ENCODE data around the gene ELAPOR2. TPM values are rescaled to one million over a fixed set of nuclear protein-coding genes. Genes with fewer than 3 reads are reported as not detected.
"Not testable (repeated sequence)": the region's sequence is repeated elsewhere in the genome, so short reads cannot be mapped to it uniquely, and the experiment has no call there.

Gene ELAPOR2
- total RNA-seq, result 10.9 TPM

GRCh38 chr7:87059525-87060287 lies at the start of gene ELAPOR2:
TSS of gene ELAPOR2 (minus strand) at chr7:87059654. CDS start at chr7:87059513, 141 bp downstream.
- DNase-seq (ENCODE audit: low spot score), result peak; percentile 66

- DNase-seq (ENCODE audit: low spot score), result no peak
Measured at GRCh38 chr7:87107949-87108776, 48.7 kb upstream of the ELAPOR2 start.

- DNase-seq (ENCODE audit: low spot score), result no peak
Measured at GRCh38 chr7:87106974-87107612, 47.6 kb upstream of the ELAPOR2 start.

DNA sequence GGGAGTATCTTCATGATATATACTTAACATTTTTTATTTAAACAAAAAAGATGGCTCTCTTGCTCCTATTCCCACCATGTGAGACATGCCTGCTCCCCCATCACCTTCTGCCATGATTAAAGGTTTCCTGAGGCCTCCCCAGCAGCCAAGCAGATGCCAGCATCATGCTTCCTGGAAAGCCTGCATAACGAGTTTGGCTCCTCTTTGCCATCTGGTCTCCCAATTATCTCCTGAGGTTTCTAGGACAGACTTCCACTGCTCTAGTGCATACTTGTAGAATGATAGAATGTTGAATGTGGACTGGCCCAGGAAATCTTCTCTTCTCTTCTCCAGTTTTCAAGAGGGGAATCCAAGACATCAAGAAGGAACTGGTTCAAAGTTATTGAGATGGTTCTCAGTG lies 45.9 kb upstream of the ELAPOR2 start:
- DNase-seq (ENCODE audit: low spot score), result no peak

- DNase-seq (ENCODE audit: low spot score), result no peak
Measured at GRCh38 chr7:87100326-87100725, 40.9 kb upstream of the ELAPOR2 start.

DNA sequence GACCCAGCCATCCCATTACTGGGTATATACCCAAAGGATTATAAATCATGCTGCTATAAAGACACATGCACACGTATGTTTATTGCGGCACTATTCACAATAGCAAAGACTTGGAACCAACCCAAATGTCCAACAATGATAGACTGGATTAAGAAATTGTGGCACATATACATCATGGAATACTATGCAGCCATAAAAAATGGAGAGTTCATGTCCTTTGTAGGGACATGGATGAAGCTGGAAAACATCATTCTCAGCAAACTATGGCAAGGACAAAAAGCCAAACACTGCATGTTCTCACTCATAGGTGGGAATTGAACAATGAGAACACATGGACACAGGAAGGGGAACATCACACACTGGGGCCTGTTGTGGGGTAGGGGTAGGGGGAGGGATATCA lies 37.9 kb upstream of the ELAPOR2 start:
- not testable (repeated sequence) for DNase-seq (ENCODE audit: low spot score)

GRCh38 chr7:87094322-87094721 lies 34.9 kb upstream of the ELAPOR2 start:
- no peak for DNase-seq (ENCODE audit: low spot score)

- DNase-seq (ENCODE audit: low spot score), result no peak
Measured at GRCh38 chr7:87092568-87093091, 33.2 kb upstream of the ELAPOR2 start.

GRCh38 chr7:87091487-87092066 lies 32.1 kb upstream of the ELAPOR2 start:
- DNase-seq (ENCODE audit: low spot score), result no peak

DNA sequence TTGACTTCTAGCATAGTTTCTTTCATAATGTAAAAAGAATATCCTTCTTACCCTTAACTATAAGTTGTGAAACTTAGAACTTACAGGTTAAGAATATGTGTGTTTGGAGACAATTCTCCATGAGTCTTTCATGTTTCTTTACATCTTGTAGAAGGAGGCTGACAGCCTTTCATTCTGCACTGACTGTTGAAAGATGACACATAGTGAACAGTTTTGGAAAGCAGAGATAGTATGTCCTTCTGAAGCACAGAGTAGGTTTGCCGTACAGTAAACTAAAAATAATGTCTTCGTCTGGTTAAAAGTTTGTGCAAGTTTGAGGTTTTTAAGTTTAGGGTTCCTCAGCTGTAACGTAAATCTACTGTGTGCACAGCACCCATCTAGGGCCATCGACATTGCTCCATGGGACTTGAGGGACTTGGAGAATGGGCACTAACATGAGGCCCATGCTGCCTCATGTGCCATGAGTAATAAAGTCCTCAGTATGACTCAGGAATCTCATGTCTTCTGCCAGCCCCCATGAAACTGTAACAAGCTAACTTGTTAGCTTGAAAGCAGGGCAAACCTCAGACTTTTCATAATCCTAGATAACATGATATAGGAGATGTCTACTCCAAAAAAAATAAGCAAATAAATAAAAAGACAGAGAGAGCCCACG lies 24.5 kb upstream of the ELAPOR2 start:
- DNase-seq (ENCODE audit: low spot score), result no peak

- DNase-seq (ENCODE audit: low spot score), result no peak
Measured at GRCh38 chr7:87082675-87083074, 23.2 kb upstream of the ELAPOR2 start.

- no peak for DNase-seq (ENCODE audit: low spot score)
Measured at GRCh38 chr7:87075671-87076404, 16.4 kb upstream of the ELAPOR2 start.

- no peak for DNase-seq (ENCODE audit: low spot score)
Measured at GRCh38 chr7:87067788-87068187, 8.3 kb upstream of the ELAPOR2 start.

DNA sequence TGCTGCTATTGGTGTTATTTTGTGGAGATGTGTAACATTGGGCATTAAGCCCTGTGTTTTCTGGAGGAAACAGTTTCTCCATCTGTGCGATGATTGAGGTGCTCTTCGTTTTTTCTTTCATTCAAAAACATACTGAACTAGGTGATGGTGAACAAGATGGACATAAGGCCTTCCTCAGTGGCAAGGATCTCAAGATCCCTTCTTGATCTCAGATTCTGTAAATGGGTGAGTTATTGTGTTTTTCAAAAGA lies 759 bp upstream of the ELAPOR2 start:
- DNase-seq (ENCODE audit: low spot score), result no peak

GRCh38 chr7:87058744-87059524 lies 520 bp downstream of the ELAPOR2 start:
- DNase-seq (ENCODE audit: low spot score), result no peak

GRCh38 chr7:87057210-87057609 lies 2.2 kb downstream of the ELAPOR2 start:
- DNase-seq (ENCODE audit: low spot score), result no peak

DNA sequence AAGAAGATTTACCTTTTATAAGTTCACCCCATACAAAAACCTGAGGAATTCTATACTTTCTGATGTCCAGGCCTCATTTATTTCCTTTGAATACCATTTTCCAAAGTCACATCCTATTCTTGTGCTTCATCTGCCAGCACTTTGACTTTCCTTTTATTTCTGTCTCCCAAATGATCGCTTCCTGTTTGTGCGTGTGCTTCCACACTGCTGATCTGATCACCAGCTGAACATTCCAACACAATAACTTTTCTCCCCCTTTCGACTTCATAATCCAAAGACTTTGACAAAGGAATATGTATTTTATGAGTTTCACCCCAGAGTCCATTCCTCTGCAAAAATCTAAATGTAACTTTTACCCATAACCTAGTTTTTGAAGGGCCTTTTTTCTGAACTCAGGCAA lies 3.1 kb downstream of the ELAPOR2 start:
- DNase-seq (ENCODE audit: low spot score), result no peak

DNA sequence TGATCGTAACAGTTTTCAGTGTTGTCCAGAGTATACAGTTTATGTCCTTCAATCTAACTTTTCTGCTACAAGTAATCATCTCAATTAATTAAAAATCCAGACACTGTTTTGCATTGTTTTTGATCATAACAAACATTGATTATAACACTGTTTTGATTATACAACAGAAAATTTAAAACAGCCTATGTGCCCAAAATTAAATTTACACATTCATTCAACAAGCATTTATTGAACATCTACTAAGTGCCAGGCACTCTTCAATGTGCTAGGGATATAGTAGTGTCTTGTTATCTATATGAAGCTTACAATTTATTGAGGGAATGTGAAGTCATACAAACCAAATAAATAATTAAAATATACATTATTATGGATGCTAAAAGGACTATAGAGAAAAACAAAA lies 10.6 kb downstream of the ELAPOR2 start:
- DNase-seq (ENCODE audit: low spot score), result no peak

DNA sequence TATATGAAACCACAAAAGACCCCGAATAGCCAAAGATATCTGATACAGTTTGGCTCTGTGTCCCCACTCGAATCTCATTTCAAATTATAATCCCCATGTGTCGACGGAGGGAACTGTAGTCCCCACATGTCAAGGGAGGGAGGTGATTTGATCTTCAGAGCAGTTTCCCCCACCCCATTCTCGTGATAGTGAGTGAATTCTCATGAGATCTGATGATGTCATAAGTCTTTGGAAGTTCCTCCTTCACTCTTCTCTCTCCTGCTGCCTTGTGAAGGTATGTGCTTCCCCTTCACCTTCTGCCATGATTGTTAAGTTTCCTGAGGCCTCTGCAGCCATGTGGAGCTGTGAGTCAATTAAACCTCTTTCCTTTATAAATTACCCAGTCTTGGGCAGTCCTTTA lies 13.0 kb downstream of the ELAPOR2 start:
- DNase-seq (ENCODE audit: low spot score), result no peak

GRCh38 chr7:87044713-87045112 lies 14.7 kb downstream of the ELAPOR2 start:
- DNase-seq (ENCODE audit: low spot score), result not testable (repeated sequence)

All from mucosa of gallbladder (tissue), 1 donor.